GM12878 (cell line): ENCODE results near the gene IFITM1. TPM values are rescaled to one million over a fixed set of nuclear protein-coding genes. Genes with fewer than 3 reads are reported as not detected.

ENCODE experiments used
- CHD4 ChIP-seq: fragments of 200-600 bp; sonication (generic); IDR thresholded peaks from 2 replicates; pipeline ENCODE4 v1.6.1; 2016; ENCODE audit warnings: mild to moderate bottlenecking
- CREM ChIP-seq: IDR thresholded peaks from 2 replicates; pipeline ENCODE4 v1.6.1; 2014; ENCODE audit warnings: antibody characterized with exemption, low read depth
- DPF2 ChIP-seq: fragments of 450-650 bp; IDR thresholded peaks from 2 replicates; pipeline ENCODE4 v1.6.1; 2017; ENCODE audit warnings: mild to moderate bottlenecking
- FOS ChIP-seq: IDR thresholded peaks from 3 replicates; pipeline ENCODE4 v1.6.1; 2011; ENCODE audit warnings: borderline replicate concordance; ENCODE audit not compliant: insufficient read length; ENCODE audit errors: extremely low read depth
- FOXK2 ChIP-seq: fragments of 450-650 bp; IDR thresholded peaks from 2 replicates; pipeline ENCODE4 v1.6.1; 2017; ENCODE audit warnings: mild to moderate bottlenecking, moderate library complexity
- HCFC1 ChIP-seq: fragments of 150-350 bp; IDR thresholded peaks from 2 replicates; pipeline ENCODE4 v1.6.1; 2014; ENCODE audit warnings: low read length
- RBBP5 ChIP-seq: fragments of 200-600 bp; sonication (generic); conservative IDR thresholded peaks from 2 replicates; pipeline ENCODE4 v1.6.1; 2016
- RFX5 ChIP-seq: IDR thresholded peaks from 2 replicates; pipeline ENCODE4 v1.6.1; 2011; ENCODE audit warnings: low read depth, low read length, improper control_type of control experiment
- SP1 ChIP-seq: IDR thresholded peaks from one replicate; pipeline ENCODE4 v1.6.1; 2011; ENCODE audit warnings: low read depth, low read length
- YY1 ChIP-seq: IDR thresholded peaks from 2 replicates; pipeline ENCODE4 v1.6.1; 2011; ENCODE audit warnings: low read depth, mild to moderate bottlenecking, low read length
- ZSCAN29 ChIP-seq: fragments of 450-650 bp; IDR thresholded peaks from 2 replicates; pipeline ENCODE4 v1.6.1; 2017; ENCODE audit warnings: mild to moderate bottlenecking, moderate library complexity
- polyA plus RNA-seq, 11 experiments: library from polyadenylated mRNA; depleted of rRNA in 4 of 11; unstranded in 6 of 11; stranded (reverse) in 5 of 11; fragments of >200 nt; fragmentation: Nextera tagmentation in 4 of 11; fragmentation: Illumina TruSeq in 1 of 11; extraction: Ambion mirVana in 4 of 11; extraction: Trizol in 1 of 11; gene quantifications; 1 replicate in 1 of 11; 2 replicates in 10 of 11; pipeline versions ENCODE4 v1.2.1 to v1.2.3, GENCODE V29; 2011 to 2016; ENCODE audit warnings: inconsistent platforms in 2 of 11, missing spikeins in 2 of 11, low read depth in 1 of 11
- total RNA-seq, 4 experiments: library from RNA; depleted of rRNA in 3 of 4; stranded (reverse); fragments of >200 nt in 3 of 4; fragmentation: Illumina TruSeq in 1 of 4; extraction: Trizol in 1 of 4; gene quantifications; 2 replicates each; pipeline versions ENCODE4 v1.2.1 to v1.2.3, GENCODE V29; 2013 to 2021
- TF ChIP-seq, protein P1 (sequence below): IDR thresholded peaks from 2 replicates; pipeline ENCODE4 v1.6.1; 2011; ENCODE audit warnings: mild to moderate bottlenecking, low read depth, low read length, moderate library complexity; ENCODE audit not compliant: insufficient replicate concordance
- TF ChIP-seq, protein P2 (sequence below): fragments of 450-650 bp; IDR thresholded peaks from 2 replicates; pipeline ENCODE4 v1.6.1; 2017; ENCODE audit warnings: antibody characterized with exemption, mild to moderate bottlenecking, moderate library complexity
- TF ChIP-seq, protein P3 (sequence below): IDR thresholded peaks from 2 replicates; pipeline ENCODE4 v1.6.1; 2012; ENCODE audit warnings: low read length, inconsistent platforms
- TF ChIP-seq, protein P4 (sequence below): IDR thresholded peaks from 2 replicates; pipeline ENCODE4 v1.6.1; 2011; ENCODE audit warnings: borderline replicate concordance, low read depth, mild to moderate bottlenecking, moderate library complexity, mixed read lengths, low read length; ENCODE audit not compliant: insufficient read depth; ENCODE audit errors: extremely low read length
- TF ChIP-seq, protein P5 (sequence below): fragments of 450-650 bp; IDR thresholded peaks from 2 replicates; pipeline ENCODE4 v1.6.1; 2017; ENCODE audit warnings: mild to moderate bottlenecking
- TF ChIP-seq, protein P6 (sequence below): fragments of 450-650 bp; IDR thresholded peaks from 2 replicates; pipeline ENCODE4 v1.6.1; 2016; ENCODE audit warnings: mild to moderate bottlenecking, moderate library complexity, borderline replicate concordance

IFITM1 gene
- total and polyA plus RNA-seq, 10 of the 15 experiments (the other 5 are each of a cell fraction or from before 2014, with no cell fraction given): 396 to 2,788 (median 607) TPM

DNA sequence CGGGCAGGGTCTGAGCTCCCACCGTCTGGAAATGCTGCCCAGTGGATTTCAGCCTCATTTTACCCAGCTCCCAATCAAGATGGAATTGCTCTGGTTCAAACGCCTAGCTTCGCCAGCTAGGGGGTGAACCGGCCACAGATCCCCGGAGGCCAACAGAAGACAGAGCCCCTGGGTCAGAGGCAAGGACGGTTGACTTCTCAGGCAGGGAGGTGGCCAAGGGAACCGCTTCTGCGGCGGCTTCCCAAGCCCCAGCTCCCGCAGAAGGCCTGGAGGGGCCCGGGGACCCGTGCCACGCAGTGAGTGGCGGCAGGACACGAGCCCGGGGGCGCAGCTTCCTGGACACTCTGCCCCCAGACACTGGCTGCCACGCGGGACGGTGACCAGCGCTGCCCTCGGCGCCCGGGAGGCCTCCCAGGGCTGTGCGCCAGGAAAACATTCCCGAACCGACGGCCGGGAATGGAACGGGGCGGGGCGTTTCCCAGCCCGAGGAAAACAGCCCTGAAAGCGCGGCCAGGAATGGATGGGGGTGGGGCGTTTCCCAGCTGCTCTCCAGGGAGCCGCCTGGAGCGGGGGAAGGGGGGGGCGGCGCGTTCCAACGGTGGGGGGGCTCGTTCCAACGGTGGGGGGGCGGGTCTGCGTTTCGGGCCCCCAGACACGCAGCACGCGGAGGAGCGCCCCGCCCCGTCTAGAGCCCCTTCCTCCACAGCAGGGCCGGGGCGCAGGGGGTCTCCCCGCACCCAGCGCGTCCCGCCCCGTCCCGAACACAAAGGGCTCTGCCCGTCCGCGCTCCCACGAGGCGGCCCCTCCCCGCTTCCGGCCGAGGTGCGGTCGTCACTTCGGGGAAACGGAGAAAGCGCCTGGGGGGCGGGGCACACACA lies 42.0 kb downstream of the IFITM1 start (continued):
- TF ChIP-seq, protein P1, sequence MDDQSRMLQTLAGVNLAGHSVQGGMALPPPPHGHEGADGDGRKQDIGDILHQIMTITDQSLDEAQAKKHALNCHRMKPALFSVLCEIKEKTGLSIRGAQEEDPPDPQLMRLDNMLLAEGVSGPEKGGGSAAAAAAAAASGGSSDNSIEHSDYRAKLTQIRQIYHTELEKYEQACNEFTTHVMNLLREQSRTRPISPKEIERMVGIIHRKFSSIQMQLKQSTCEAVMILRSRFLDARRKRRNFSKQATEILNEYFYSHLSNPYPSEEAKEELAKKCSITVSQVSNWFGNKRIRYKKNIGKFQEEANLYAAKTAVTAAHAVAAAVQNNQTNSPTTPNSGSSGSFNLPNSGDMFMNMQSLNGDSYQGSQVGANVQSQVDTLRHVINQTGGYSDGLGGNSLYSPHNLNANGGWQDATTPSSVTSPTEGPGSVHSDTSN: no peak
- TF ChIP-seq, protein P2, sequence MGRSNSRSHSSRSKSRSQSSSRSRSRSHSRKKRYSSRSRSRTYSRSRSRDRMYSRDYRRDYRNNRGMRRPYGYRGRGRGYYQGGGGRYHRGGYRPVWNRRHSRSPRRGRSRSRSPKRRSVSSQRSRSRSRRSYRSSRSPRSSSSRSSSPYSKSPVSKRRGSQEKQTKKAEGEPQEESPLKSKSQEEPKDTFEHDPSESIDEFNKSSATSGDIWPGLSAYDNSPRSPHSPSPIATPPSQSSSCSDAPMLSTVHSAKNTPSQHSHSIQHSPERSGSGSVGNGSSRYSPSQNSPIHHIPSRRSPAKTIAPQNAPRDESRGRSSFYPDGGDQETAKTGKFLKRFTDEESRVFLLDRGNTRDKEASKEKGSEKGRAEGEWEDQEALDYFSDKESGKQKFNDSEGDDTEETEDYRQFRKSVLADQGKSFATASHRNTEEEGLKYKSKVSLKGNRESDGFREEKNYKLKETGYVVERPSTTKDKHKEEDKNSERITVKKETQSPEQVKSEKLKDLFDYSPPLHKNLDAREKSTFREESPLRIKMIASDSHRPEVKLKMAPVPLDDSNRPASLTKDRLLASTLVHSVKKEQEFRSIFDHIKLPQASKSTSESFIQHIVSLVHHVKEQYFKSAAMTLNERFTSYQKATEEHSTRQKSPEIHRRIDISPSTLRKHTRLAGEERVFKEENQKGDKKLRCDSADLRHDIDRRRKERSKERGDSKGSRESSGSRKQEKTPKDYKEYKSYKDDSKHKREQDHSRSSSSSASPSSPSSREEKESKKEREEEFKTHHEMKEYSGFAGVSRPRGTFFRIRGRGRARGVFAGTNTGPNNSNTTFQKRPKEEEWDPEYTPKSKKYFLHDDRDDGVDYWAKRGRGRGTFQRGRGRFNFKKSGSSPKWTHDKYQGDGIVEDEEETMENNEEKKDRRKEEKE: no peak
- no peak for TF ChIP-seq HCFC1
- peak; percentile 75; the same call in 1 of the 2 replicates for TF ChIP-seq DPF2
- no peak; the same call in 1 of the 2 replicates for TF ChIP-seq YY1
- no peak for TF ChIP-seq FOXK2
- TF ChIP-seq RFX5: no peak
- TF ChIP-seq CHD4: no peak
- TF ChIP-seq ZSCAN29: no peak
- TF ChIP-seq, protein P3, sequence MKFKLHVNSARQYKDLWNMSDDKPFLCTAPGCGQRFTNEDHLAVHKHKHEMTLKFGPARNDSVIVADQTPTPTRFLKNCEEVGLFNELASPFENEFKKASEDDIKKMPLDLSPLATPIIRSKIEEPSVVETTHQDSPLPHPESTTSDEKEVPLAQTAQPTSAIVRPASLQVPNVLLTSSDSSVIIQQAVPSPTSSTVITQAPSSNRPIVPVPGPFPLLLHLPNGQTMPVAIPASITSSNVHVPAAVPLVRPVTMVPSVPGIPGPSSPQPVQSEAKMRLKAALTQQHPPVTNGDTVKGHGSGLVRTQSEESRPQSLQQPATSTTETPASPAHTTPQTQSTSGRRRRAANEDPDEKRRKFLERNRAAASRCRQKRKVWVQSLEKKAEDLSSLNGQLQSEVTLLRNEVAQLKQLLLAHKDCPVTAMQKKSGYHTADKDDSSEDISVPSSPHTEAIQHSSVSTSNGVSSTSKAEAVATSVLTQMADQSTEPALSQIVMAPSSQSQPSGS: no peak
- TF ChIP-seq, protein P4, sequence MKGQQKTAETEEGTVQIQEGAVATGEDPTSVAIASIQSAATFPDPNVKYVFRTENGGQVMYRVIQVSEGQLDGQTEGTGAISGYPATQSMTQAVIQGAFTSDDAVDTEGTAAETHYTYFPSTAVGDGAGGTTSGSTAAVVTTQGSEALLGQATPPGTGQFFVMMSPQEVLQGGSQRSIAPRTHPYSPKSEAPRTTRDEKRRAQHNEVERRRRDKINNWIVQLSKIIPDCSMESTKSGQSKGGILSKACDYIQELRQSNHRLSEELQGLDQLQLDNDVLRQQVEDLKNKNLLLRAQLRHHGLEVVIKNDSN: no peak
- TF ChIP-seq RBBP5: no peak
- TF ChIP-seq, protein P5, sequence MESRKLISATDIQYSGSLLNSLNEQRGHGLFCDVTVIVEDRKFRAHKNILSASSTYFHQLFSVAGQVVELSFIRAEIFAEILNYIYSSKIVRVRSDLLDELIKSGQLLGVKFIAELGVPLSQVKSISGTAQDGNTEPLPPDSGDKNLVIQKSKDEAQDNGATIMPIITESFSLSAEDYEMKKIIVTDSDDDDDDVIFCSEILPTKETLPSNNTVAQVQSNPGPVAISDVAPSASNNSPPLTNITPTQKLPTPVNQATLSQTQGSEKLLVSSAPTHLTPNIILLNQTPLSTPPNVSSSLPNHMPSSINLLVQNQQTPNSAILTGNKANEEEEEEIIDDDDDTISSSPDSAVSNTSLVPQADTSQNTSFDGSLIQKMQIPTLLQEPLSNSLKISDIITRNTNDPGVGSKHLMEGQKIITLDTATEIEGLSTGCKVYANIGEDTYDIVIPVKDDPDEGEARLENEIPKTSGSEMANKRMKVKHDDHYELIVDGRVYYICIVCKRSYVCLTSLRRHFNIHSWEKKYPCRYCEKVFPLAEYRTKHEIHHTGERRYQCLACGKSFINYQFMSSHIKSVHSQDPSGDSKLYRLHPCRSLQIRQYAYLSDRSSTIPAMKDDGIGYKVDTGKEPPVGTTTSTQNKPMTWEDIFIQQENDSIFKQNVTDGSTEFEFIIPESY: no peak
- no peak for TF ChIP-seq CREM
- TF ChIP-seq, protein P6, sequence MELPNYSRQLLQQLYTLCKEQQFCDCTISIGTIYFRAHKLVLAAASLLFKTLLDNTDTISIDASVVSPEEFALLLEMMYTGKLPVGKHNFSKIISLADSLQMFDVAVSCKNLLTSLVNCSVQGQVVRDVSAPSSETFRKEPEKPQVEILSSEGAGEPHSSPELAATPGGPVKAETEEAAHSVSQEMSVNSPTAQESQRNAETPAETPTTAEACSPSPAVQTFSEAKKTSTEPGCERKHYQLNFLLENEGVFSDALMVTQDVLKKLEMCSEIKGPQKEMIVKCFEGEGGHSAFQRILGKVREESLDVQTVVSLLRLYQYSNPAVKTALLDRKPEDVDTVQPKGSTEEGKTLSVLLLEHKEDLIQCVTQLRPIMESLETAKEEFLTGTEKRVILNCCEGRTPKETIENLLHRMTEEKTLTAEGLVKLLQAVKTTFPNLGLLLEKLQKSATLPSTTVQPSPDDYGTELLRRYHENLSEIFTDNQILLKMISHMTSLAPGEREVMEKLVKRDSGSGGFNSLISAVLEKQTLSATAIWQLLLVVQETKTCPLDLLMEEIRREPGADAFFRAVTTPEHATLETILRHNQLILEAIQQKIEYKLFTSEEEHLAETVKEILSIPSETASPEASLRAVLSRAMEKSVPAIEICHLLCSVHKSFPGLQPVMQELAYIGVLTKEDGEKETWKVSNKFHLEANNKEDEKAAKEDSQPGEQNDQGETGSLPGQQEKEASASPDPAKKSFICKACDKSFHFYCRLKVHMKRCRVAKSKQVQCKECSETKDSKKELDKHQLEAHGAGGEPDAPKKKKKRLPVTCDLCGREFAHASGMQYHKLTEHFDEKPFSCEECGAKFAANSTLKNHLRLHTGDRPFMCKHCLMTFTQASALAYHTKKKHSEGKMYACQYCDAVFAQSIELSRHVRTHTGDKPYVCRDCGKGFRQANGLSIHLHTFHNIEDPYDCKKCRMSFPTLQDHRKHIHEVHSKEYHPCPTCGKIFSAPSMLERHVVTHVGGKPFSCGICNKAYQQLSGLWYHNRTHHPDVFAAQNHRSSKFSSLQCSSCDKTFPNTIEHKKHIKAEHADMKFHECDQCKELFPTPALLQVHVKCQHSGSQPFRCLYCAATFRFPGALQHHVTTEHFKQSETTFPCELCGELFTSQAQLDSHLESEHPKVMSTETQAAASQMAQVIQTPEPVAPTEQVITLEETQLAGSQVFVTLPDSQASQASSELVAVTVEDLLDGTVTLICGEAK: no peak
- TF ChIP-seq FOS: no peak
- TF ChIP-seq SP1: peak; percentile 10
